NT2/D1 (cell line): ENCODE data around the gene ZSWIM9.

ENCODE experiments used
- DNase-seq: peaks from one replicate; pipeline ENCODE4 v3.0.0-alpha.2; 2011; ENCODE audit warnings: low read depth, low spot score
- H3K27me3 ChIP-seq: 2 replicates; pipeline ENCODE4 v1.6.0; 2011; ENCODE audit warnings: mild to moderate bottlenecking; ENCODE audit not compliant: insufficient read length, insufficient read depth
- H3K36me3 ChIP-seq: 2 replicates; pipeline ENCODE4 v1.6.1; 2011; ENCODE audit warnings: mild to moderate bottlenecking, low read length, mixed read lengths; ENCODE audit not compliant: insufficient read depth, insufficient read length
- H3K4me1 ChIP-seq: 2 replicates; pipeline ENCODE4 v1.5.1; 2011; ENCODE audit not compliant: insufficient read depth, insufficient read length
- H3K4me3 ChIP-seq: 2 replicates; pipeline ENCODE4 v1.5.1; 2011; ENCODE audit warnings: low read depth; ENCODE audit not compliant: insufficient read length
- H3K9ac ChIP-seq: 2 replicates; pipeline ENCODE4 v1.6.0; 2011; ENCODE audit warnings: low read depth; ENCODE audit not compliant: insufficient read length
- H3K9me3 ChIP-seq: 2 replicates; pipeline ENCODE4 v1.5.1; 2011; ENCODE audit warnings: mild to moderate bottlenecking, low read length; ENCODE audit not compliant: insufficient read depth
- SUZ12 ChIP-seq: IDR thresholded peaks from 2 replicates; pipeline ENCODE4 v1.6.1; 2011; ENCODE audit not compliant: insufficient read length, insufficient read depth; ENCODE audit errors: extremely low read depth
- YY1 ChIP-seq: IDR thresholded peaks from 2 replicates; pipeline ENCODE4 v1.6.1; 2011; ENCODE audit not compliant: insufficient read length, insufficient read depth
- ZNF274 ChIP-seq: IDR thresholded peaks from 2 replicates; pipeline ENCODE4 v1.6.1; 2011; ENCODE audit warnings: mild to moderate bottlenecking, low read depth, low read length

Gene ZSWIM9

DNA sequence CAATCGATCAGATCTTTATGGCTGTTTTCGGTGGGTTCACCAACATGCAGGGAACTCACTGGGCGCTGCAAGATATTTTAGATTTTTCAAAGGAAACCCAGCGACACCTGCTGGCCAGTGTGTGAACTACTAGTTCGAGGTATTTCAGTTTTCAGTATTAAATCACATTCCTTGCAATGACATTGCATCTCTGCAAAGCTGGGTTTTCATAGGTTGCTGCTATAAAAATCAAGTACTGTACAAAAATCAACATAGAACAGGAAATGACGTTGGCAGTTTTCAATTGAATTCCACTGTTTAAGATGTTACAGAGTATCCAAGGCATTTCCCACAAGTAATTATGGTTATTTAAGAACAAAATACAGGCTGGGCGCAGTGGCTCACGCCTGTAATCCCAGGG is 17.9 kb upstream of the ZSWIM9 start:
- no peaks in the 10 kb centered on the region for H3K27me3 ChIP-seq
- H3K9me3 ChIP-seq: no peaks in the 10 kb centered on the region
- no peaks in the 10 kb centered on the region for H3K4me1 ChIP-seq
- H3K4me3 ChIP-seq: no peak overlapping the region
- peak; percentile 18 for DNase-seq
- peaks cover 57% of the 10 kb centered on the region for H3K36me3 ChIP-seq
- no peak overlapping the region for H3K9ac ChIP-seq
- no peak for TF ChIP-seq ZNF274
- no peak for TF ChIP-seq SUZ12
- no peak for TF ChIP-seq YY1

DNA sequence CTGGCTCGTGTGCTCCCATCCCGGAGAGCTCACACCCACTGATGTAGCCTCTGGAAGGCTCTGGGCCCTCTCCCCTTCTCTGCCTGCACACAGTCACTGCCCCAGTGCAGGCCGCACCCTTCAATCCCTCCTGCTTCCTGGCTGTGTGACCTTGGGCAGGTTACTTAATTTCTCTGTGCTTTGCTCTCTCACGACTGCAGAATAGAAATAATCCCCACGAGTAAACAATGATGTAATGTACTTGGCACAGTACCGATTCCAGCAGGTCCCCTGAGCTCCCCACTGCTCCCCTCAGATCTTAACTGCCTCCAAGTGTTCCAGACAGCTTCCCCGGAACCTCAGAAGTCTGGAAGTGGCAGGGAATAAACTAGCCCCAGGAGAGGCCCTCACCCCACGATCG is 16.5 kb upstream of the ZSWIM9 start:
- TF ChIP-seq YY1: no peak
- TF ChIP-seq SUZ12: no peak
- TF ChIP-seq ZNF274: no peak
- Histone ChIP-seq H3K9ac (no peak overlapping the region), H3K36me3 (peaks cover 55% of the 10 kb centered on the region), H3K4me3 (no peak overlapping the region), H3K9me3 (no peaks in the 10 kb centered on the region), H3K27me3 (no peaks in the 10 kb centered on the region), H3K4me1 (no peaks in the 10 kb centered on the region)
- DNase-seq: no peak

DNA sequence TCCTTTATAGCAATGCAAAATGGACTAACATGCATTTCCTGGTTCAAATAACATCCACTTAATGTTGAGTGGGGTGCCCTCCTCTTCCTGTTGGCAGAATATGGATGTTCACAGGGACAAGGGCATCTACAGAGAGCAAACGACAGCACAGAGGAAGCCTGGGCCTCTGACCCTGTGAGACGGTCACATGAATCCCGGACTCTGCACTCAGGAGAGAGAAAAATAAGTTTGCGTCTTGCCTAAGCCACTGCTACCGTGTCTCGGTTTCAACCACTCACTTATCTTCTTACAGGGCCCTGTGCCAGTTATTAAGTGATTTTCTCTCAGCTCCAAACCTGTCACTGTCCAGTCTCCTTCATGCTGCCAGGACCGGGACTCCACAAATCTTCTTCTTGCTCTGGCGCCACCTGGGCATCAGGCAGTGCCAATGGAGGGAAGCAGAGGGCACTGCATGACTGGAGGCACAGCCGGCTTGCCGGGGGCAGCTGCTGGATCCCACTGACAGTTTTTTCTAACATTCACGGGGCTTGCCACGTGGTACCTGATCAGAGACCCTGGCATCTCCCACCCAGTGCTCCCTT is 12.2 kb upstream of the ZSWIM9 start:
- peaks cover 57% of the 10 kb centered on the region for H3K36me3 ChIP-seq
- H3K9me3 ChIP-seq: no peaks in the 10 kb centered on the region
- no peaks in the 10 kb centered on the region for H3K4me1 ChIP-seq
- H3K4me3 ChIP-seq: no peak overlapping the region
- no peaks in the 10 kb centered on the region for H3K27me3 ChIP-seq
- TF ChIP-seq SUZ12: no peak
- no peak for TF ChIP-seq YY1
- TF ChIP-seq ZNF274: no peak
- DNase-seq: no peak
- H3K9ac ChIP-seq: no peak overlapping the region

DNA sequence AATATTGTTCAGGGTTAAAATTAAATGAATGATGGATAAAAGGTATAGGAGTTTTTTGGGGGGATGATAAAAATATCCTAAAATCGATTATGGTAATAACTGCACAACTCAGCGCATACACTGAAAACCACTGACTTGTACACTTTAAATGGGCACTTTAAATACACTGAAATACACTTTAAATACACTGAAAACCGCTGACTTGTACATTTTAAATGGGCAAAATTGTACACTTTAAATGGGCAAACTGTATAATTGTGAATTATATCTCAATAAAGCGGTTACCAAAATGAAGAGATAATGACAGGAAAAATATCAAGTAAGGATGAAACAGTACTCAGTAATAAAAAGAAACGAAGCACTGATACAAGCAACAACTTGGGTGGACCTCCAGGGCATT is 1.8 kb upstream of the ZSWIM9 start:
- no peak overlapping the region for H3K9ac ChIP-seq
- TF ChIP-seq SUZ12: no peak
- TF ChIP-seq ZNF274: no peak
- no peak for TF ChIP-seq YY1
- no peak for DNase-seq
- H3K4me1 ChIP-seq: peaks cover 3% of the 10 kb centered on the region
- peaks cover 22% of the 10 kb centered on the region for H3K36me3 ChIP-seq
- H3K9me3 ChIP-seq: no peaks in the 10 kb centered on the region
- no peaks in the 10 kb centered on the region for H3K27me3 ChIP-seq
- H3K4me3 ChIP-seq: no peak overlapping the region

DNA sequence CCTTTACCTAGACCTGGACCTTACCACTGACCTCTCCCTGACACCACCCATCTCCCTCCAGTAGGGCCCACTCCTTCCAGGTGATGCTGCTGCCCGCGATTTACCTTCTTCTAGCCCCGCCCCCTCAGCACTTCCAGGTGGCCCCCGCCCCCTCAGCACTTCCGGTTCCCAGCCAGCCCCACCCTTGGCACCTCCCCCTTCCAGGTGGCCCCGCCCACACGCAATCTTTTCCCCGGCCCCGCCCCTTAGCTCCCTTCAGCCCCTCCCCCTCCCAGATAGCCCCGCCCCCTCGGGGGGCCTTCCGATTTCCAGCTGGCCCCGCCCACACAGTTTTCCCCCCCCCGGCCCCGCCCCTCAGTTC is 922 bp upstream of the ZSWIM9 start:
- no peak for TF ChIP-seq YY1
- TF ChIP-seq SUZ12: no peak
- no peak for TF ChIP-seq ZNF274
- peak overlapping the region; percentile 85 for H3K4me3 ChIP-seq
- H3K9me3 ChIP-seq: no peaks in the 10 kb centered on the region
- H3K36me3 ChIP-seq: peaks cover 24% of the 10 kb centered on the region
- peak; percentile 32 for DNase-seq
- H3K4me1 ChIP-seq: peaks cover 3% of the 10 kb centered on the region
- no peaks in the 10 kb centered on the region for H3K27me3 ChIP-seq
- H3K9ac ChIP-seq: no peak overlapping the region

DNA sequence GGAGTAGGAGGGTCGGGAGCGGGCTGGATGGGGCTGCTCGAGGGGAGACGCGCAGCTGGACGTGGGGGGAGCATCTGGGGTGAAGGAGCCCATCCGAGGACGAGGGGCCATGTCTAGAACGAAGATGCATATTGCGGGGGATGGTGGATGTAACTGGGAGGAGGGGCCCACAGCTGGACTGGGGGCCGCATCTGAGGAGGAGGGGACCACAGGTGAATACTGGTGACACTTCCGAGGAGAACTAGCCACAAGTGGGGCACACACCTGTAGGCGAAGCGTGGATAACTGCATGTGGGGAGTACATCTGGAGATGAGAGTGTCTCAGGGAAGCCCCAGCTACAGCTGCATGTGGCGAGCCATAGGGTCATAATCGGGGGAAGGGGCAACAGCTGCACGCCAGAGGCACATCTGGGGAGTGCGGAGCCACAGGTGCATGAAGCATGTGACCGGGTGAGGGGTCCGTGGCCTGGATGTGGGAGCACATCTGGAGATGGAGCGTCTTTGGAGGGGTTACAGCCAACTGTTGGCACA is 402 bp downstream of the ZSWIM9 start:
- Histone ChIP-seq H3K9me3 (no peaks in the 10 kb centered on the region), H3K4me3 (peak overlapping the region; percentile 85), H3K4me1 (peaks cover 3% of the 10 kb centered on the region), H3K9ac (peak overlapping the region; percentile 90), H3K27me3 (no peaks in the 10 kb centered on the region), H3K36me3 (peaks cover 31% of the 10 kb centered on the region)
- no peak for TF ChIP-seq YY1
- TF ChIP-seq SUZ12: no peak
- no peak for TF ChIP-seq ZNF274
- DNase-seq: no peak

DNA sequence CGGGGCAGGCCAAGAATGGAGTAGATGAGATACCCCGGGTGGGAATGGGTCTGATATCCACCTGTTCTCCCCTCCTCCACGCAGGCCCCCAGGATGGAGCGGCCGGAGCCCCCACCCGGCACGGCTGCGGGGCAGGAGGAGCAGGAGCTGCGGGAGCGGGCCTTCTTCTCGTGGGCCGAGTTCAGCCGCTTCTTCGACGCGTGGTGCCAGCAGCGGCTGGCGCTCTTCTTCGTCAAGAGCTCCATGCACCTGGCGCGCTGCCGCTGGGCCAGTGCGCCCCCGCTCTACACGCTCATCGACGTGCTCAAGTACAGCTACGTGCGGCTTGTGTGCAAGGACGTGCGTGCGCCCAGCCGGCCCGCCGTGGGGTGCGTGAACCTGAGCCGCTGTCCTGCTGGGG is 1.2 kb downstream of the ZSWIM9 start:
- peak overlapping the region; percentile 90 for H3K9ac ChIP-seq
- peaks cover 3% of the 10 kb centered on the region for H3K4me1 ChIP-seq
- H3K4me3 ChIP-seq: no peak overlapping the region
- no peaks in the 10 kb centered on the region for H3K27me3 ChIP-seq
- peaks cover 31% of the 10 kb centered on the region for H3K36me3 ChIP-seq
- no peaks in the 10 kb centered on the region for H3K9me3 ChIP-seq
- no peak for DNase-seq
- TF ChIP-seq ZNF274: no peak
- TF ChIP-seq SUZ12: no peak
- TF ChIP-seq YY1: no peak
